Measurements from ENCODE around the gene B4GALNT3.

The B4GALNT3 gene

GRCh38 chr12:539540-540310, 80.0 kb downstream of the B4GALNT3 start:
- TF ChIP-seq, protein P1, sequence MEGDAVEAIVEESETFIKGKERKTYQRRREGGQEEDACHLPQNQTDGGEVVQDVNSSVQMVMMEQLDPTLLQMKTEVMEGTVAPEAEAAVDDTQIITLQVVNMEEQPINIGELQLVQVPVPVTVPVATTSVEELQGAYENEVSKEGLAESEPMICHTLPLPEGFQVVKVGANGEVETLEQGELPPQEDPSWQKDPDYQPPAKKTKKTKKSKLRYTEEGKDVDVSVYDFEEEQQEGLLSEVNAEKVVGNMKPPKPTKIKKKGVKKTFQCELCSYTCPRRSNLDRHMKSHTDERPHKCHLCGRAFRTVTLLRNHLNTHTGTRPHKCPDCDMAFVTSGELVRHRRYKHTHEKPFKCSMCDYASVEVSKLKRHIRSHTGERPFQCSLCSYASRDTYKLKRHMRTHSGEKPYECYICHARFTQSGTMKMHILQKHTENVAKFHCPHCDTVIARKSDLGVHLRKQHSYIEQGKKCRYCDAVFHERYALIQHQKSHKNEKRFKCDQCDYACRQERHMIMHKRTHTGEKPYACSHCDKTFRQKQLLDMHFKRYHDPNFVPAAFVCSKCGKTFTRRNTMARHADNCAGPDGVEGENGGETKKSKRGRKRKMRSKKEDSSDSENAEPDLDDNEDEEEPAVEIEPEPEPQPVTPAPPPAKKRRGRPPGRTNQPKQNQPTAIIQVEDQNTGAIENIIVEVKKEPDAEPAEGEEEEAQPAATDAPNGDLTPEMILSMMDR (IDR thresholded peaks at IDR 0.05; ENCODE audit: control insufficient read depth, insufficient read depth, low read depth, low read length, missing control alignments) = no peak
- no peak for DNase-seq (ENCODE audit: low read depth)
- H3K4me3 ChIP-seq (ENCODE audit: control insufficient read depth, low read depth, low read length) = no peak overlapping the region

DNA sequence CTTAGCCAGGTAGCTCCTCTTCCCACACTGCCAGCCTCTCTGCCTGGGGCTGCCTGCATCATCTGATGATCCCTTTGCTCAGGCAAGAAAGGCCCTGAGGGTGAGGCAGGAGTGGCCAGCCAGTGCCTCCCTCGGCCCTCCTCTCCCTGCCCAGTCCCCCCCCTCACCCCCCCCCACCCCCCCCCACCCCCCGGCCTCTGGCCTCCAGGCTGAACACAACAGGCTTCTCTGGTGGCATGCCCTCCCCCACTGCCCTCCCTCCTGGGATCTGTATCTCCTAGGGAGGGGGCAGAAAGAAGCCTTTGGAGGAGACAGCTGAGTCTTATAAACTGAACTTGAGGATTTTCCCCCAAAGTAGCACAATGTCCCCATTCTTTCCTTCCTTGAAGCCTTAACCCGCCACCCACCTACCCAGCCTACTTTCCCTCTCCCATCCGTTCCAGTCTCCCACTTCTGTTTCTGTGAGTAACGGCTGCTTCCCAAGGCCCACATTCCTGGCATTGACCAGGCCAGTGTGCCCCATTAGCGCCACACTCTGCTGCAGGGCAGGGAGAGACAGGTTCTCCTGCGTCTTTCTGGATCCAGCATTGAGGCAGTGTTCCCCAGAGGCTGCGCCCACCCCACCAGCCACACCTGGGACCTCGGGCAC, 82.1 kb downstream of the B4GALNT3 start:
- TF ChIP-seq, protein P1 (IDR thresholded peaks at IDR 0.05; ENCODE audit: control insufficient read depth, insufficient read depth, low read depth, low read length, missing control alignments) = no peak
- DNase-seq (ENCODE audit: low read depth) = no peak
- H3K4me3 ChIP-seq (ENCODE audit: control insufficient read depth, low read depth, low read length) = no peak overlapping the region

GRCh38 chr12:542395-543113, 82.8 kb downstream of the B4GALNT3 start:
- no peak overlapping the region for H3K4me3 ChIP-seq (ENCODE audit: control insufficient read depth, low read depth, low read length)
- TF ChIP-seq, protein P1 (IDR thresholded peaks at IDR 0.05; ENCODE audit: control insufficient read depth, insufficient read depth, low read depth, low read length, missing control alignments) = no peak
- DNase-seq (ENCODE audit: low read depth) = no peak

GRCh38 chr12:543114-543451, 83.3 kb downstream of the B4GALNT3 start:
- TF ChIP-seq, protein P1 (IDR thresholded peaks at IDR 0.05; ENCODE audit: control insufficient read depth, insufficient read depth, low read depth, low read length, missing control alignments) = no peak
- no peak overlapping the region for H3K4me3 ChIP-seq (ENCODE audit: control insufficient read depth, low read depth, low read length)
- no peak for DNase-seq (ENCODE audit: low read depth)

- TF ChIP-seq, protein P1 (IDR thresholded peaks at IDR 0.05; ENCODE audit: control insufficient read depth, insufficient read depth, low read depth, low read length, missing control alignments) = no peak
- DNase-seq (ENCODE audit: low read depth) = no peak
- no peak overlapping the region for H3K4me3 ChIP-seq (ENCODE audit: control insufficient read depth, low read depth, low read length)
These were observed 84.4 kb downstream of the B4GALNT3 start for GRCh38 chr12:544142-544541.

DNA sequence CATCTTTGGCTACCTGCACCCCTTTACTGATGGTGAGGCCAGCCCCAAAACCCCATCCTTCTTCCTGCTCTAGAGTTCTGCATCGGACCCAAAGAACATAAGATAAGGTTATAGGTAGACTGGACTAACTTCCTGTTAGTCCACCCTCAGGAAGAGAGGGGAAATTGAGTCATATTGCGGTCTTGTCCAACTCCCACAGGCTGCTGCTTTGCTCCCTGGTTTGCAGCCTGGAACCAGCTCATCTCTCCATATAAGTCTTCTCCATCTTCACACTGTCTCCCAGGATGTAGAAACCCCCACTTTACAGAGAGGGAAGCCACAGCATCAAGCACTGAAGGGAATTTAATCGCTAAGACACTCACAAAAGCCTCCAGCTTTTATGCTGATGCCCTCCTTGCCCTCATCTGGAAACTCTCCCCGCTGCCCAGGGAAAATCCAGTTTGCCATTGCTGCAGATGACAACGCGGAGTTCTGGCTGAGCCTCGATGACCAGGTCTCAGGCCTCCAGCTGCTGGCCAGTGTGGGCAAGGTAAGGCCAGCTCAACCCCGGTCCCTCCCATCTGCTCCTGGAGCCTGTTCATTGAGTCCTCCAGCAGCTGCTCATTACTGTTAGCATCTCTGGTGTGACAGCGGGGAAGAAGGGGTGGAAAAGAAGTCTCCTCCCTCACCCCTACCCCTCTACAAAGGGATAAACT, 85.3 kb downstream of the B4GALNT3 start:
- TF ChIP-seq, protein P1 (IDR thresholded peaks at IDR 0.05; ENCODE audit: control insufficient read depth, insufficient read depth, low read depth, low read length, missing control alignments) = no peak
- H3K4me3 ChIP-seq (ENCODE audit: control insufficient read depth, low read depth, low read length) = no peak overlapping the region
- no peak for DNase-seq (ENCODE audit: low read depth)
